GM12892 (cell line): ENCODE measurements around the gene LIN54.

Experiments used
- POLR2A ChIP-seq: IDR thresholded peaks from 2 replicates; pipeline ENCODE4 v1.6.1; 2011; ENCODE audit warnings: low read depth, low read length, control low read depth
- POLR2AphosphoS5 ChIP-seq: IDR thresholded peaks from 2 replicates; pipeline ENCODE4 v1.6.1; 2011; ENCODE audit warnings: low read depth, low read length, control low read depth

DNA sequence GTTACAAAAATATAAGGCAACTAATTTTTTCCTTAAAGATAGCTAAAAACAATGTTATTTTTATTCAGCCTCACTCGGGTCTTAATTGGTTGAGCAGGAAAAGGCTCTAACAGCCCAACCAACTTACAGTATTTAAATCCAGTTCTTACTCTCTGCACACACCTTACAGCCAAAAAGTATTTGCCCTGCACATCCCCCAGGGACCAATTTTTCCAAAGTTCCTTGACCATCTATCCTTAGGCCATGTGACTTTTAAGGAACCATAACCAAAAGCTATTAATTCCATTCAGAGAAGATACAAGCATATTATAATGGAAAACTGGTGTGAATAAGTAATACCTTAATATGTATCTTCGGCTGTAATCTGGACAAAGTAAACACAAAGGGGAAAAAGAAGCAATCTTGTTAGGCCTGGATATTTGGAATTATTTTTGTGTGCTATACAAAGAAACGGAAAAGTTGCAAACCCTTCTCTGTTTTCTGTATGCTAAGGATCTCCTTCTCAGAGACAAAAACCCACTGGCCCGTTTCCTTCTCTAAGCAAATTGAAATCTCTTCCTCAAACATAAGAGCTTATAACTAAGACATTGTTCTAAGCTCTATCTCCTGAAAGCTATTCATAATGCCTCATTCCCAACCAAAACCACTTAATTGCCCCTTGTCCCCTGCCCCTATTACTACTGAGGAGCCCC lies 111.1 kb downstream of the LIN54 start:
- no peak for TF ChIP-seq POLR2AphosphoS5
- no peak for TF ChIP-seq POLR2A
